ENCODE results near the gene F7.

GRCh38 chr13:113061271-113061625, 44.3 kb upstream of the F7 start:
- TF ChIP-seq MAX (IDR thresholded peaks at IDR 0.05; ENCODE audit: insufficient read depth, insufficient read length) (no peak), CTCF (IDR thresholded peaks at IDR 0.05; ENCODE audit: extremely low read depth in 1 of 2, insufficient read depth in 1 of 2, low read depth in 1 of 2, low read length in 2 of 2) (no peak), MYC (IDR thresholded peaks at IDR 0.05; ENCODE audit: low read depth, low read length) (no peak), POLR2AphosphoS5 (IDR thresholded peaks at IDR 0.05; ENCODE audit: insufficient read depth, low read depth, low read length) (no peak), POLR2A (IDR thresholded peaks at IDR 0.05; ENCODE audit: low read depth, low read length) (no peak), JUN (IDR thresholded peaks at IDR 0.05; ENCODE audit: borderline replicate concordance, insufficient read depth, insufficient read length, low read depth) (no peak)
